Fibroblast of villous mesenchyme (primary cell): ENCODE measurements around the gene NCKAP5L. TPM values are rescaled to one million over a fixed set of nuclear protein-coding genes. Genes with fewer than 3 reads are reported as not detected.

Experiments
- DNase-seq: peaks from one replicate; pipeline ENCODE4 v3.0.0-alpha.2; 2010; ENCODE audit warnings: low read depth
- H3K4me3 ChIP-seq: 2 replicates; pipeline ENCODE4 v1.5.1; 2011; ENCODE audit warnings: low read depth, mild to moderate bottlenecking, low read length
- CTCF ChIP-seq: IDR thresholded peaks from 2 replicates; pipeline ENCODE4 v1.5.1; 2012; ENCODE audit warnings: low read depth, mild to moderate bottlenecking, low read length; ENCODE audit not compliant: insufficient read depth
- total RNA-seq: library from RNA; depleted of rRNA; stranded (reverse); fragments of >200 nt; gene quantifications from 2 replicates; pipeline ENCODE4 v1.2.3, GENCODE V29; 2012

Gene NCKAP5L
- total RNA-seq, 1 donor: 34.1 TPM

- no peak overlapping the region for H3K4me3 ChIP-seq
- TF ChIP-seq CTCF: no peak
- DNase-seq: no peak
Observed at GRCh38 chr12:49811136-49811535, 17.1 kb downstream of the NCKAP5L start.

GRCh38 chr12:49809906-49810389 lies 18.3 kb downstream of the NCKAP5L start:
- no peak overlapping the region for H3K4me3 ChIP-seq
- DNase-seq: peak; percentile 46
- TF ChIP-seq CTCF: no peak

GRCh38 chr12:49809381-49809905 lies 18.8 kb downstream of the NCKAP5L start:
- H3K4me3 ChIP-seq: no peak overlapping the region
- peak; percentile 67 for DNase-seq
- no peak for TF ChIP-seq CTCF

- no peak for TF ChIP-seq CTCF
- peak; percentile 43 for DNase-seq
- no peak overlapping the region for H3K4me3 ChIP-seq
Observed at GRCh38 chr12:49808686-49809380, 19.4 kb downstream of the NCKAP5L start.

- TF ChIP-seq CTCF: no peak
- H3K4me3 ChIP-seq: no peak overlapping the region
- DNase-seq: no peak
Observed at GRCh38 chr12:49807991-49808580, 20.1 kb downstream of the NCKAP5L start.

GRCh38 chr12:49806877-49807276 lies 21.3 kb downstream of the NCKAP5L start:
- TF ChIP-seq CTCF: no peak
- no peak for DNase-seq
- H3K4me3 ChIP-seq: no peak overlapping the region
